GM19452 (cell line): ENCODE data around the gene GCG.

Experiments
- ATAC-seq: cut with Tn5 transposase; IDR thresholded peaks from one replicate; pipeline ENCODE4 v1.9.1; 2021; ENCODE audit not compliant: unreplicated experiment

GCG gene

DNA sequence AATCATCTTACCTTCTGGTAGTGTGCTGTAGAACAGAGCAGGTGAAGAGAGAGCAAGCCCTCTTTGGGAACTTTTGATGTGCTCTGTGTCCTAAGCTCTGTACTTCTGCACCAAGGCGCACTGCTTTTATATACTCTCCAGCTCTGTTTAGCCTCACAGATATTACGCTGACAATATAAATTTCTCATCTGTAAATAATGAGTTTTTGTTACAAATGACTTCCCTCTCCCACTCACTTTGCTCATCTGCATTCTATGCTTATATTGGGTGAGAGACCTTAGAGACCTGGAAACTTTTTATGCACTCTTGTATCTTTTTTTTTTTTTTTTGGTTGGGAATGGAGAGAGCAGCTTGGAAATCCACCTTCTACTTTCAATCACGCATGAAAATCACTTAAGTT is at the start of gene GCG:
GCG (minus strand) TSS at position 101 of the 400 bp plus-strand sequence. CDS start 3,069 bp downstream, outside the sequence.
- ATAC-seq: no peak

DNA sequence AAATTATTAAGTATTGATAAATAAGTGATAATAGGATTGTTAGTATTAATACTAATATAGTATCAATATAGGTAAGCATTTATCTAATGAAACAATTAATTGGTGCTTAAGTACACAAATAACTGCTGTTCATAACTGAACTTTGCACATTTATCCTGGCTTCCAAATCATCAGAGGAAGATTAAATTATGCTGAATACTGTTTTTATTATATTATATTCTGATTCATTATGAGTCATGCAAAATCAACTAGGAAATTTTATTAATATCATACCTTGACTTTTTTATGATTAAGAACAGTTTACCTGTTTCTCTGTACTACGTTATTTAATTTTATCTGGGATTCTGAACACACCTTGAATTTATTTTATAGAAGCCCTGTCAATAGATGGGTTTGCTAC is 48.6 kb upstream of the GCG start:
- no peak for ATAC-seq

- ATAC-seq: no peak
Measured at GRCh38 chr2:162199913-162200312, 47.9 kb upstream of the GCG start.

DNA sequence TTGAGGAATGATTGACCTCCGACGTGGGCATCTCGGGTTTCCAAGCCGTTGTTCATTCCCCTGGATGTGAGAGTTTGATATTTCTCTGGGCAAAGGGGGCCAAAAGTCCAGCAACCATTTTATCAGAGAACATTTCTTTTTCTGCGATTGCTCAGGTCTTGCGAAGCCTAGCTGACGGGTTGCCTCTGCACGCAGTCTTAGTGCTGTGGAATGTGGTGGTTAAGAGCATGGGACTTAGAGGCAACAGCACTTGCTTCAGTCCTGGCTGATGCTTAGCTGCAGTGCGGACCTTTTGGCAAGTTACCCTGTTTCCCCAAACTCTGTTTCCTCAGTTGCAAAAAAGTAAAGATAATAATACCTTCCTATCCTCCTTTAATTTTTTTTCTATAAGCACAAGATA is 46.2 kb upstream of the GCG start:
- no peak for ATAC-seq

GRCh38 chr2:162197069-162197825 is 45.2 kb upstream of the GCG start:
- no peak for ATAC-seq

DNA sequence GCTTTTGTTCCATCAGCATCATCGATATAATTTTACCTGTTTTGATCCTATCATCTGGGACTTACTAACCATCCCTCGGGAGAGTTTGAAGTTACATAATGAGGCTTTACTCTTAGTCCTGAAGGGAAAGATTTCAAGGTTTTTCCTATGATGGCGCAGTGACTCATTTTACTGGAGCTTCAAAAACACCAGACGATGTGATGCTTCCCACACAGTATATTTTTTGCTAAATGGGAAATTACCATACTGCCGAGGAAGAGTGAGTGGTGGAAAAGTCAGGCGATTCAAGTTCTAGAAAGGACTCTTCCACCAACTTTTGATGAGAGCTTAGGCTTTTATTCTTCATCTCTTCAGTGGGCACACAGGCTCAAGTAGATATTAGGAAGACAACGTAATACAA is 44.6 kb upstream of the GCG start:
- ATAC-seq: no peak

DNA sequence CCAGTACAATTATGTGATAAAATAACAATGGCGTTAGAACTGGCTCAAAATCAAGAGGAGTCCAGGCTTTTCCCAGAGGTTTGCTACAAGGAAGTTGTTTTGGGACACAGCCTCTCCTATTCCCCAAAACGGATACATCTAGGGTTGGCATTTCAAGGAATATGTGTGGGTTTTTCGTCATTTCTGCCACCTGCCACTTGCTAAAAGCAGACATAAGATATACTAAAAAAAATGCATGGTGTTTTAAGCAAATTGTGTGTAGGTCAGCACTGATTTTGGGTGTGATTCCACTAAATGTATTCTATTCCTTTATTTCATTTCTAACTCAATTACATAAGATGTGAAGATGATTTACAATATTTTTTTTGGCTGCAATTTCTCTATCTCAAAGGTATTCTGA is 36.4 kb upstream of the GCG start:
- no peak for ATAC-seq

DNA sequence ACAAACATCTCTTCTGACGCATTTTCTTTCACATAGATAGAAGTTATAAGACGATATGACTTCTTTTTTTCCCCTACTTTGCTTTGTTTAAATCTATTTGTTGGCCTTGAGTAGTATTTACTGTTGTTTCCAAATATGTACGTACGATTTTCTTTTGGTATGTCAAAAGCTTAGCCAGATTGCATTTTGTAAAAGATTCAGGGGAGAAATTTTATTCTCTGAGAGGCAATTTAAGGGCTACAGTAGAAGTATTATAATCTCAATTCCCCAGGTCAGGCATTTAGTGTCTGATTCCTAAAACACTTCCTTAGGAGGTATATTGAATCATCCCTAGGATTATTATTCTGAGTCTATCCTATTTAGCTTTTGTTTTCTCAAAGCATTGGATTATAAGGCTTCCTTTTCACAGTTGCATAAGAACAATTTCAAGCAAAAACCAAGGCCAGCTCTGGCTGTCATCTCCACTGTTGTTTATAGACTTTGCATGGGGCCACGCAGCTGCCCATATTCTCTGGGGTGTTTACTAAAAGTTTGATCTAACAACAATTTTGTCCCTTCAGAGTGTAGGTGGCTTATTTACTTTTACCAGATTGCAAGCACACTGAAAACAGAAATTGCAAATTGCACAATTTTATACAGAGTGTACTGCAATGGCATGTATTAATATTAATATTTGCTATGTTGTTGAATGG is 33.6 kb upstream of the GCG start:
- ATAC-seq: no peak

GRCh38 chr2:162184821-162185450 is 32.9 kb upstream of the GCG start:
- ATAC-seq: no peak

DNA sequence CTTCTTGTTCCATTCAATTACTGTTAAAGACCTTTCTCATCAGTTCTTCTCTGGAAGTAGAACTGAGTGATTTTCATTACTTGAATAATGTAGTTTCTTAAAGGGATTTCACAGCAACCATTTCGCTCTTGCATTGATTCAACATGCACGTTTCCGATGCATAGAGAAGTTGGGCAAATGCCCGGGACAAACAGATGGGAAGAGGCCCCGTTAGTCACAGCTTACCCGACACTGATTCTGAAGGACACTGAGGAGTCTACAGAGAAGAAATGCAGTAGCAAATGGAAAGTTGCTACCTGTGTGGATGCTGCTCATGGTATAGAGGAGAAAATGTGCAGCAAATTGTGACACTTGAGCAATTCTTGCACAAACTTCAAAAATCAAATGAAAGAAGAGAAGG is 32.3 kb upstream of the GCG start:
- ATAC-seq: no peak

DNA sequence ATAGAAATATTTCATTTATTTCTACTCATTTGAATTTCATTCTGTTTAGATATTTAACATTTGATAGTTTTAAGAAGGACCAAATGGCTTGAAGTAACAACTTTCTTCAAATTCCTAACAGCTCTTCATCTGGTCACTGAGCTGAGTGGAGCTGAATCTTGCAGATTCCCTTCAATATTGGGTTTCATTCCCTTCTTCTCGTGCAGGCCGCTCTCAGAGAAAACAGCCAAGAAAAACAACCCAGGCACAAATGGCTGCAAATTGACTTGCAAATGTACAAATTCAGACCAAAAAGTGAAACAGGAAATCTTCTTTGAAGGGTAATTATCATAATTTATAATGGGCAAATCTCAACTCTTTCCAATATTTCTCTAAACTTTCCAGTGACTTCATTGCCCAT is 30.3 kb upstream of the GCG start:
- ATAC-seq: no peak

DNA sequence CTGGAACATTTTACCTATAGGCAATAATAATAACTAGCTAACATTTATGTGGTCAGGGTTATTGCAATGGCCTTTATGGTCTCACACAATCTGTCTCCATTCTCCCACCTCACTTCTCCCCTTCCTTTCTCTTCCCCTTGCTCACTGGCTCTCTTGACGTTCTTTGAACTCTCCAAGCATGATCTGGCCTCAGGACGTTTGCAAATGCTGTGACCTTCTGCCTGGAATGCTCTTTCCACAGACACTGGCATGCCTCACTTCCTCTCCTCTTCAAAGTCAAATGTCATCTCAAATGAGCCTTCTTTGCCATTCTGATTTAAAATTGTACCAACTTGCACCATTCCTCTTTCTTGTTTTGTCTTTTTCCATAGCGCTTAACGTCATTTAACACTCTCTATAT is 25.3 kb upstream of the GCG start:
- no peak for ATAC-seq

DNA sequence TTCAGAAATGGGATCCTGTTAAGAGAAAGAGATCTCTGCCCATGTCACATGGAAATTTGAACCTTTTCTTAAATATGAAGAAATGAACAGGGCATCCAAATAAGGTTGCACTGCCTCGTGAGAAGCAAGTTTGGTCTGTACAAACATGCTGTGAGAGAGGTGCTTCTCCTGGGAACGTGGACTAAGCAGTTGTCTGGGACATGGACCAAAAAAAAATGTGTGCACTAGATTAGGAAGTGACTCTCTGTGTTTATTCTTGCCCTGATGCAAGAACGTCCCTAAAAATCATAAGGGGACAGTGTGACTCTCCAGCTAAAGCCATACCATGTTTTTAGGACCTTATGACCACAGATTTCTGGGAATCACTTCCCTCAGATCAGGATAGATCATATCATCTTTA is 23.7 kb upstream of the GCG start:
- no peak for ATAC-seq

DNA sequence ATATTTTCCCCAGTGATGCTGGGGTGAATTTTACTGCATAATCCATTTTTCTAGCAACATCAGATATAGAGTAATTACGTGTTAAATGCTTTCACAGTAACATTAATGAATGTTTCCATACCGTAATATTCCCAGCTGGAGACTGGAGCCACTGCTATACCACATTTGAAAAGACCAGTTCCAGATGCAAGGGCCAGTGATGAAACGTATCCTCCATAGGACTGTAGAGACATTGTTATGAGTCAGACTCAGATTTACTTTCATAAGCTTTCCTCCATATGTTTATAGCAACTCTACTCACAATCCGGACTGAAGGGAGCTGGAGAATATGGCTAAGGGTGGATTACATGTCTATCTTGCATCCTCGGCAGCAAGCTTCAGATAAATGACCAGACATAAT is 22.7 kb upstream of the GCG start:
- ATAC-seq: no peak

GRCh38 chr2:162172802-162173370 is 20.8 kb upstream of the GCG start:
- no peak for ATAC-seq

GRCh38 chr2:162166745-162167144 is 14.7 kb upstream of the GCG start:
- ATAC-seq: no peak

DNA sequence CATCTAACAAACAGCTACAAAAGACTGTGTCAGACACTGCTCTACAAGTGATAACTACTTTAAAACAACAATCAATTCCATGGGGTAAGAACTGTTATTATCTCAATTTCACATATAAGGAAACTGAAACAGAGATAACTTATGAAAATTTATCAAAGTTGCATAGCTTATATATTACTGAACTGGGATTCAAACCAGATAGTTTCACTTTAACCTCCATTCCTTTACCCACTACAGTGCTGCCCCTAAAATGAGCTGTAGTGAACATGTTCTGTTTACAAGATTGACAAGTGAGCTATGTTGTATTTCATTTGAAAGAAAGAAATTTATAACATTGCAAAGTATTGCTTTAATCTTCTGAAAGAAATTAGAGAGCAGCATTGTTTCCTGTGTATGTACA is 14.1 kb upstream of the GCG start:
- no peak for ATAC-seq

DNA sequence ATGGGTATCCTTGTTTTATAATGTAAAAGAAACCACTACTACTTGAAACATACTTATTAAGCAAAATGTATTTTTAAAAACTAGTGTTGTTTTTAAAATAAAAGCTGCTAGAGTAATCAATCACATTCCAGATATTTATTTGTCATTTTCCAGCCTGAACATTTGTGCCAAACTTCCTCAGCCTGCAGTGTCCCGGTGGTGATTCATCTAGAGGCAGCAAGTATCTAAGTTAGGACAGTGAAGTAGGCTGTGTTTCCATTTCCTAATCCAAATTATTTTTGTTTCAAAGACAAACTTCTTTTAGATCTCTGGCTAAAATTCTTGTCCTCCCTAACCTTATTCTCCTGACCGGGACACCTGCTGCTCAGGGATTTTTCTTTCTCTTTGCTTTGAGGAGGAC is 12.8 kb upstream of the GCG start:
- ATAC-seq: no peak

DNA sequence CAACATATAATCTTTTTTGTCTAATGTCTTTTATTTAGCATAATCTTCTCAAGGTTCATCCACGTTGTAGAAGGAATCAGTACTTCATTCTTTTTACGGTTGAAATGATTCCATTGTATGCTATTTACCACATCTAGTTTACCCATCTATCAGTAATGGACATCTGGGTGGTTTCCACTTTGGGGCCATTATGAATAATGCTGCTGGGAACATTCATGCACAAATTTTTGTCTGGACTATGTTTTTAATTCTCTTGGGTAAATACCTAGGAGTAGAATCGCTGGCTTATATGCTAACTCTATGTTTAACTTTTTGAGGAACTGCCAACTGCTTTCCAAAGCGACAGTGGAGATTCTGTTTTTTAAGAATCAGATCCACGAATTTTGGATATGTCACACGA is 7.4 kb upstream of the GCG start:
- no peak for ATAC-seq

DNA sequence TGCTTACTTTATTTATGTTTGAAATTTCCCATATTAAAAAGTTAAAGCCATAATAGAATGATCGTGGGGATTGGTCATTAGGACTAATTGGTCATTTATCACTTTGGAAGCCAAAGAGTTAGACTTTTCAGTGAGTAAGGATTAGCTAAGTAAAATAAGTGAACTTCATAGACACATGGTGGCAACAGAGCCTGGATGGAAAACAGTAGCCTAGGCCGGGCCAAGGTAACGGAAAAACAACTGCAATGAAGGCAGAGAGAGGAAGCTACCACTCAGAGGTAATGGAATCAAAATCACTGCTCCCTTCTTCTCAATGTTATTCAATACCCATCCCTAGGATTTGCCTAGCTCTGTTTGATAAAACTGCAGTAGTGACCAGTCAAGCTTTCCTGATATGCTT is 4.1 kb upstream of the GCG start:
- ATAC-seq: no peak

GRCh38 chr2:162155093-162155492 is 3.0 kb upstream of the GCG start:
- ATAC-seq: no peak
